ENCODE data around the gene C1orf87. TPM values are rescaled to one million over a fixed set of nuclear protein-coding genes. Genes with fewer than 3 reads are reported as not detected.

Gene C1orf87
- polyA plus RNA-seq, 1 donor: 0.80 TPM

- DNase-seq (ENCODE audit: low read depth): no peak
Measured at GRCh38 chr1:59948990-59949389, 124.6 kb downstream of the C1orf87 start.

- DNase-seq (ENCODE audit: low read depth): no peak
Measured at GRCh38 chr1:59947047-59947938, 126.3 kb downstream of the C1orf87 start.

GRCh38 chr1:59945790-59946189 lies 127.8 kb downstream of the C1orf87 start:
- no peak for DNase-seq (ENCODE audit: low read depth)

Other genes starting within 250 kb of the C1orf87 start
- 96.4 TPM for gene CYP2J2, start 147.0 kb downstream of the C1orf87 start, polyA plus RNA-seq (ENCODE audit: insufficient read length)